Measurements from ENCODE around the gene GUCD1.
A peak's percentile ranks its signal among the peaks of the same experiment; 100 is the strongest.
"Not testable (repeated sequence)": the region's sequence is repeated elsewhere in the genome, so short reads cannot be mapped to it uniquely, and the experiment has no call there.

GUCD1 gene

GRCh38 chr22:24595863-24596262 lies 40.9 kb upstream of the GUCD1 start:
- DNase-seq (ENCODE audit: low read depth): no peak
- TF ChIP-seq CTCF (IDR thresholded peaks at IDR 0.05; ENCODE audit: insufficient read depth, low read depth, low read length, missing control alignments): no peak
- no peak overlapping the region for H3K4me3 ChIP-seq (ENCODE audit: low read length)

- DNase-seq (ENCODE audit: low read depth): no peak
- TF ChIP-seq CTCF (IDR thresholded peaks at IDR 0.05; ENCODE audit: insufficient read depth, low read depth, low read length, missing control alignments): no peak
- no peak overlapping the region for H3K4me3 ChIP-seq (ENCODE audit: low read length)
Observed at GRCh38 chr22:24595228-24595627, 40.3 kb upstream of the GUCD1 start.

- no peak overlapping the region for H3K4me3 ChIP-seq (ENCODE audit: low read length)
- DNase-seq (ENCODE audit: low read depth): no peak
- TF ChIP-seq CTCF (IDR thresholded peaks at IDR 0.05; ENCODE audit: insufficient read depth, low read depth, low read length, missing control alignments): no peak
Observed at GRCh38 chr22:24594569-24595120, 39.7 kb upstream of the GUCD1 start.

- no peak overlapping the region for H3K4me3 ChIP-seq (ENCODE audit: low read length)
- DNase-seq (ENCODE audit: low read depth): peak; percentile 29
- no peak for TF ChIP-seq CTCF (IDR thresholded peaks at IDR 0.05; ENCODE audit: insufficient read depth, low read depth, low read length, missing control alignments)
Observed at GRCh38 chr22:24593836-24594568, 39.1 kb upstream of the GUCD1 start.

- H3K4me3 ChIP-seq (ENCODE audit: low read length); DNase-seq (ENCODE audit: low read depth): not testable (repeated sequence)
Observed at GRCh38 chr22:24593559-24593835, 38.6 kb upstream of the GUCD1 start.

GRCh38 chr22:24592851-24593558 lies 38.1 kb upstream of the GUCD1 start, which contains the start of gene LRRC75B:
LRRC75B (minus strand) TSS chr22:24593073; CDS start chr22:24593039, 34 bp downstream.
- peak within 1 kb of the TSS; percentile 48 for H3K4me3 ChIP-seq (ENCODE audit: low read length)
- TF ChIP-seq CTCF (IDR thresholded peaks at IDR 0.05; ENCODE audit: insufficient read depth, low read depth, low read length, missing control alignments): no peak
- peak; percentile 74 for DNase-seq (ENCODE audit: low read depth)

GRCh38 chr22:24592058-24592850 lies 37.3 kb upstream of the GUCD1 start:
- TF ChIP-seq CTCF (IDR thresholded peaks at IDR 0.05; ENCODE audit: insufficient read depth, low read depth, low read length, missing control alignments): no peak
- DNase-seq (ENCODE audit: low read depth): no peak
- H3K4me3 ChIP-seq (ENCODE audit: low read length): peak overlapping the region; percentile 48

Data from epithelial cell of esophagus (primary cell).